CD8-positive, alpha-beta memory T cell (primary cell): ENCODE results near the gene MXD1. TPM values are rescaled to one million over a fixed set of nuclear protein-coding genes. Genes with fewer than 3 reads are reported as not detected.
"Not testable (repeated sequence)": the region's sequence is repeated elsewhere in the genome, so short reads cannot be mapped to it uniquely, and the experiment has no call there.

ENCODE experiments used
- CTCF ChIA-PET: fragments of 350-600 bp; sonication (Branson Sonifier 250); formaldehyde crosslinking; loops from one replicate; lab custom pipeline; 2021; ENCODE audit warnings: antibody characterized with exemption; lab: Charles Lee
- POLR2A ChIA-PET: fragments of 350-600 bp; sonication (Branson Sonifier 250); formaldehyde crosslinking; loops from one replicate; lab custom pipeline; 2021; ENCODE audit warnings: antibody characterized with exemption; lab: Charles Lee
- DNase-seq, 5 donors: peaks; one replicate each; pipeline versions ENCODE4 v3.0.0 to v3.0.0-alpha.2; 2020 to 2022; ENCODE audit warnings: mixed read lengths in 1 of 5
- H3K27ac ChIP-seq: one replicate; pipeline ENCODE4 v1.7.0; 2013; ENCODE audit warnings: low read depth, mild to moderate bottlenecking, low read length, moderate library complexity
- H3K27me3 ChIP-seq: 2 replicates; pipeline ENCODE4 v1.7.0; 2013; ENCODE audit warnings: low read length, mild to moderate bottlenecking; ENCODE audit not compliant: insufficient read depth, poor library complexity, severe bottlenecking
- H3K36me3 ChIP-seq: 2 replicates; pipeline ENCODE4 v1.7.0; 2013; ENCODE audit warnings: mild to moderate bottlenecking, low read length, moderate library complexity; ENCODE audit not compliant: insufficient read depth
- H3K4me1 ChIP-seq: 2 replicates; pipeline ENCODE4 v1.7.0; 2013; ENCODE audit warnings: mild to moderate bottlenecking, low read length, moderate library complexity; ENCODE audit not compliant: insufficient read depth
- H3K4me3 ChIP-seq: 2 replicates; pipeline ENCODE4 v1.7.0; 2013; ENCODE audit warnings: mild to moderate bottlenecking, low read length
- H3K9me3 ChIP-seq: 2 replicates; pipeline ENCODE4 v1.7.0; 2013; ENCODE audit warnings: mild to moderate bottlenecking, low read length
- H3K27ac Mint-ChIP-seq, 8 donors: one replicate each; pipeline ENCODE4 v1.8.0; 2020 to 2021; ENCODE audit warnings: mixed read lengths in 8 of 8, mild to moderate bottlenecking in 6 of 8, inconsistent platforms in 3 of 8, moderate library complexity in 3 of 8
- H3K27me3 Mint-ChIP-seq, 2 donors: one replicate each; pipeline ENCODE4 v1.8.0; 2020 to 2021; ENCODE audit warnings: mixed read lengths in 2 of 2, mild to moderate bottlenecking in 1 of 2, moderate library complexity in 1 of 2
- H3K36me3 Mint-ChIP-seq, 3 donors: one replicate each; pipeline ENCODE4 v1.8.0; 2020 to 2021; ENCODE audit warnings: mixed read lengths in 3 of 3, inconsistent platforms in 1 of 3, mild to moderate bottlenecking in 1 of 3
- H3K4me1 Mint-ChIP-seq, 3 donors: one replicate each; pipeline ENCODE4 v1.8.0; 2020 to 2021; ENCODE audit warnings: mixed read lengths in 3 of 3, inconsistent platforms in 1 of 3, mild to moderate bottlenecking in 1 of 3
- H3K4me3 Mint-ChIP-seq, 7 donors: one replicate each; pipeline ENCODE4 v1.8.0; 2020 to 2021; ENCODE audit warnings: mixed read lengths in 7 of 7, mild to moderate bottlenecking in 6 of 7, moderate library complexity in 4 of 7, inconsistent platforms in 2 of 7
- H3K9me3 Mint-ChIP-seq, 5 donors: one replicate each; pipeline ENCODE4 v1.8.0; 2020 to 2022; ENCODE audit warnings: mixed read lengths in 5 of 5, mild to moderate bottlenecking in 3 of 5, moderate library complexity in 2 of 5, inconsistent platforms in 1 of 5
- polyA plus RNA-seq: library from polyadenylated mRNA; unstranded; fragments of 300-500 nt; fragmentation: Illumina TruSeq; gene quantifications from one replicate; pipeline ENCODE4 v1.2.3, GENCODE V29; 2021
- total RNA-seq, 2 experiments: library from RNA; stranded (reverse); gene quantifications; one replicate each; pipeline ENCODE4 v1.2.3, GENCODE V29; 2021

MXD1 gene
- total RNA-seq, result 1 to 10 TPM; 7.2 to 8.1 TPM
- polyA plus RNA-seq, result 10.5 TPM

- DNase-seq, result peak in 4 of 5 donors; percentile 11 to 99 (median 35)
- Histone ChIP-seq H3K9me3 (no peaks in the 10 kb centered on the region), H3K4me3 (peak within 1 kb of the TSS; percentile 89), H3K27ac (peak within 1 kb of the TSS; percentile 94), H3K27me3 (no peaks in the 10 kb centered on the region), H3K4me1 (peaks cover 12% of the 10 kb centered on the region), H3K36me3 (peaks cover 4% of the 10 kb centered on the region)
- POLR2A ChIA-PET, result interaction anchor here (0.5 to 3.7 kb wide), 27 partner anchors 22 to 479 kb away, joined by 3 to 81 read pairs (median 6); partner anchors contain the start of genes C2orf42, FAM136A, PCBP1 and PCYOX1
- H3K4me1 Mint-ChIP-seq, result peaks cover 24 to 44% (median 39%) of the 10 kb centered on the region in 3 donors
- H3K4me3 Mint-ChIP-seq, result peak within 1 kb of the TSS; percentile 81 to 92 (median 88)
- no peaks in the 10 kb centered on the region for H3K27me3 Mint-ChIP-seq
- CTCF ChIA-PET, result interaction anchor here (0.5 to 5.2 kb wide), 21 partner anchors 19 to 387 kb away, joined by 3 to 49 read pairs (median 5); partner anchors contain the start of genes C2orf42, FAM136A, SNRNP27 and SNRPG
- peaks cover 0 to 37% (median 6%) of the 10 kb centered on the region in 3 donors for H3K36me3 Mint-ChIP-seq
- H3K9me3 Mint-ChIP-seq, result no peaks in the 10 kb centered on the region
- H3K27ac Mint-ChIP-seq, result peak within 1 kb of the TSS; percentile 78 to 97 (median 92)
Measured at GRCh38 chr2:69914950-69915945, at the start of gene MXD1. Gene MXD1, plus strand, starts transcription at chr2:69915109. Its CDS starts 222 bp downstream, at chr2:69915331.

DNA sequence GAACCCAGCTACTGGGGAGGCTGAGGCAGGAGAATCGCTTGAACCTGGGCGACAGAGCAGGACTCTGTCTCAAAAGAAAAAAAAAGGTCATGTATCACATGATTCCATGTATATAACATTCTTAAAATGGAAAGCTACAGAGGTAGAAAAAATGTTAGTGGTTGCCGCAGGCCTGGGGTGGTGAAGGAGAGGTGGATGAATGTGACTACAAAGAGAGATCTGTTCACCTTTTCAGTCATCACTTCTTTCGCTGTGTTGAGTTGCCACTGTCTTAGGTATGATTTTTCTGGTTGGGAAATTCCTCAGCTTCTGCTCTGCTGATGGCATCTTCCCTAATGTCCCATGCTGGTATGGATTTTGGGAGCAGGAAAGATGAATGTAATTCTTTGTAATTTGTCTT lies 26.5 kb upstream of the MXD1 start:
- peaks cover 5% of the 10 kb centered on the region for H3K4me1 ChIP-seq
- peaks cover 0 to 5% (median 0%) of the 10 kb centered on the region in 5 donors for H3K9me3 Mint-ChIP-seq
- peaks cover 6 to 8% (median 8%) of the 10 kb centered on the region in 3 donors for H3K4me1 Mint-ChIP-seq
- H3K4me3 ChIP-seq, result no peak overlapping the region
- H3K36me3 Mint-ChIP-seq, result peaks cover 0 to 4% (median under 1%) of the 10 kb centered on the region in 3 donors
- no peaks in the 10 kb centered on the region for H3K27me3 Mint-ChIP-seq
- no peaks in the 10 kb centered on the region for H3K27me3 ChIP-seq
- CTCF ChIA-PET, result interaction anchor here (0.8 kb wide), 1 partner anchor 8 kb away, joined by 3 read pairs; no protein-coding TSS in a partner anchor
- no peaks in the 10 kb centered on the region for H3K9me3 ChIP-seq
- no peak for DNase-seq
- H3K4me3 Mint-ChIP-seq, result no peak overlapping the region
- POLR2A ChIA-PET, result no interaction called here
- no peaks in the 10 kb centered on the region for H3K36me3 ChIP-seq
- no peak overlapping the region for H3K27ac ChIP-seq
- H3K27ac Mint-ChIP-seq, result no peak overlapping the region

DNA sequence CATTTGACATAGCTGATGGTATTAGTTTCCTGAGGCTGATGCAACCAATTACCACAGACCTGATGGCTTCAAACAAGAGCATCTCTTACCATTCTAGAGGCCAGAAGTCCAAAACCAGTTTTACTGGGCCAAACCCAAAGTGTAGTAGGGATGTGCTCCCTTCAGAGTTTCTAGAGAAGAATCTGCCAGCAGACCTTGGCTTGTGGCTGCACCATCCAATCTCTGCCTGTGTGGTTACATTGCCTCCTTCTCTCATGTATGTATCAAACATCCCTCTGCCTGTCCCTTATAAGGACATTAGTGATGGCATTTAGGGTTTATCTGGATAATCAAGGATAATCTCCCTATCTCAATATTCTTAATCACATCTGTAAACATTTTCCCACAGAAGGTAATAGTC lies 25.6 kb upstream of the MXD1 start:
- peak overlapping the region in 1 of 7 donors; percentile 23 for H3K4me3 Mint-ChIP-seq
- H3K27ac Mint-ChIP-seq, result no peak overlapping the region
- no peak for DNase-seq
- H3K9me3 Mint-ChIP-seq, result peaks cover 0 to 5% (median 0%) of the 10 kb centered on the region in 5 donors
- Histone ChIP-seq H3K36me3 (no peaks in the 10 kb centered on the region), H3K4me3 (no peak overlapping the region), H3K27ac (no peak overlapping the region), H3K9me3 (no peaks in the 10 kb centered on the region), H3K4me1 (peaks cover 8% of the 10 kb centered on the region), H3K27me3 (no peaks in the 10 kb centered on the region)
- peaks cover 13 to 16% (median 16%) of the 10 kb centered on the region in 3 donors for H3K4me1 Mint-ChIP-seq
- peaks cover 0 to 2% of the 10 kb centered on the region in 2 donors for H3K27me3 Mint-ChIP-seq
- H3K36me3 Mint-ChIP-seq, result peaks cover 0 to 9% (median 6%) of the 10 kb centered on the region in 3 donors
- ChIA-PET POLR2A (no interaction called here), CTCF (interaction anchor here (0.6 to 0.8 kb wide), 2 partner anchors 9 to 110 kb away, joined by 3 to 5 read pairs; no protein-coding TSS in a partner anchor)

- CTCF ChIA-PET, result no interaction called here
Measured at GRCh38 chr2:69890881-69891280, 24.0 kb upstream of the MXD1 start.

DNA sequence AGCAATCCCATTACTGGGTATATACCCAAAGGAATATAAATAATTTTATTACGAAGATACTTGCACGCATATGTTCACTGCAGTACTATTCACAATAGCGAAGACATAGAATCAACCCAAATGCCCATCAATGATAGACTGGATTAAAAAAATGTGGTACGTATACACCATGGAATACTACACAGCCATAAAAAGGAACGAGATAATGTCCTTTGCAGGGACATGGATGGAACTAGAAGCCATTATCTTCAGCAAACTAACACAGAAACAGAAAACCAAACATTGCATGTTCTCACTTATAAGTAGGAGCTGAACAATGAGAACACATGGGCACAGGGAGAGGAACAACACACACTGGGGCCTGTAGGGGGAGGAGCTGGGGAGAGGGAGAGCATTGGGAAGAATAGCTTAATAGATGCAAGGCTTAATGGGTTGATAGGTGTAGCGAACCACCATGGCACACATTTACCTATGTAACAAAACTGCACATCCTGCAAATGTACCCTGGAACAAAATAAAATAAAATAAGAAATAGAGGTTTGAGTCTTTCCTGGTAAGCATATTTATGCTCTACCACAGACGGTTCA lies 22.0 kb upstream of the MXD1 start:
- CTCF ChIA-PET, result interaction anchor here (0.7 to 2.1 kb wide), 2 partner anchors 168 to 568 kb away, joined by 3 to 5 read pairs; no protein-coding TSS in a partner anchor
- POLR2A ChIA-PET, result interaction anchor here (0.6 to 1.2 kb wide), 3 partner anchors 21 to 401 kb away, joined by 3 to 12 read pairs (median 4); partner anchors contain the start of genes MXD1 and SNRPG
- H3K9me3 Mint-ChIP-seq, H3K27ac ChIP-seq, DNase-seq, H3K27me3 ChIP-seq, H3K9me3 ChIP-seq, H3K27me3 Mint-ChIP-seq: not testable (repeated sequence)
- Histone ChIP-seq H3K36me3 (peaks cover 20% of the 10 kb centered on the region), H3K4me3 (peak overlapping the region; percentile 75), H3K4me1 (peaks cover 27% of the 10 kb centered on the region)
- peaks cover 11 to 34% (median 18%) of the 10 kb centered on the region in 3 donors for H3K36me3 Mint-ChIP-seq
- peak overlapping the region; percentile 97 to 100 (median 100) for H3K4me3 Mint-ChIP-seq
- peaks cover 34 to 48% (median 44%) of the 10 kb centered on the region in 3 donors for H3K4me1 Mint-ChIP-seq
- peak overlapping the region; percentile 92 to 99 (median 98) for H3K27ac Mint-ChIP-seq

More at GRCh38 chr2:69890881-69891280, 24.0 kb upstream of the MXD1 start:
- peaks cover 24 to 32% (median 31%) of the 10 kb centered on the region in 3 donors for H3K4me1 Mint-ChIP-seq
- H3K36me3 Mint-ChIP-seq, result peaks cover 0 to 17% (median 6%) of the 10 kb centered on the region in 3 donors
- no peak overlapping the region for H3K27ac Mint-ChIP-seq
- H3K9me3 ChIP-seq, result no peaks in the 10 kb centered on the region
- peaks cover 0 to 2% of the 10 kb centered on the region in 2 donors for H3K27me3 Mint-ChIP-seq
- POLR2A ChIA-PET, result no interaction called here
- H3K9me3 Mint-ChIP-seq, result peaks cover 0 to 5% (median 0%) of the 10 kb centered on the region in 5 donors
- peaks cover 22% of the 10 kb centered on the region for H3K4me1 ChIP-seq
- H3K27me3 ChIP-seq, result no peaks in the 10 kb centered on the region
- H3K36me3 ChIP-seq, result peaks cover 1% of the 10 kb centered on the region
- H3K27ac ChIP-seq, result no peak overlapping the region
- no peak overlapping the region for H3K4me3 Mint-ChIP-seq
- H3K4me3 ChIP-seq, result no peak overlapping the region
- DNase-seq, result no peak

DNA sequence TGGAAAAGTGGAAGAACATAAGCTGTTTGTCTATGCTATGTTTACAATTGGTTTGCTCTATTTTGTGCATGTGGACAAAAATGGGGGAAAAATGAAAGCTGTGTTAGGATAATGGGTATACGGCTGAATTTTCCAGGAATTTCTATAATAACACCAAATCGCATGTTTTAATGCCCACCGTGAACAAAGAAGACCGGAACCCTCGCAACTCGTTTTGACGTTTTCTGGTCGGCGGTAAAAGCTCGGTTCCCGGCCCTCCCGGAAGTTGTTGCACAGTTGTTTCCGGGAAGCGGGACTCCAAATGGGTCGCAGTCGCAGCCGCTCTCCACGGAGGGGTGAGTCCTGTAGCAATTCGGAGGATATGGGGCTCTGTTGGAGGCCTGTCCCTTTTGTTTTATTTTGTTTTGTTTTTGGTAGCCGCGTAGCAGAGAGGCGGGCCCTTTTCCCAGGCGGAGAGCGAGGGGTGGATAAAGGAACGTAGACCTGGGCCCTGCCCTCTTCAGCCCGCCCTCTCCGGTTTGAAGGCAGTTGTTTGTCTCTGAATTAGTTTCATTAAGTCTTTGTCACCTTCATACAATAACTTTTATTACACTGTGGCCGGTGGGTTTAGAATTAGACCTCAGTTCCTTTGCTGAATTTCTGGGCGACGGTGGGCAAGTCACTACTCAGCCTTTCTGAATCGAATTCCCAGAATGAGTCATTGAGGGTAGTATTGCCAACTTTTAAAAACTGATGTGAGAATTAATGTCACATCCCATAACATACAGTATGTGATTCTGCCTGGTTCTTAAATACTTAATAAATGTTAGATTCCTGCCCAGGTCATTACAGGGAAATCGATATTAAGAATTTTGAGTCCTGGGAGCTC lies 21.0 kb upstream of the MXD1 start, which contains the start of gene SNRNP27:
TSS of gene SNRNP27 (plus strand) at position 273 of the 868 bp plus-strand sequence. CDS start at position 302, 29 bp downstream.
- H3K9me3 ChIP-seq, result no peaks in the 10 kb centered on the region
- peak within 1 kb of the TSS; percentile 84 for H3K27ac ChIP-seq
- H3K4me3 ChIP-seq, result peak within 1 kb of the TSS; percentile 75
- ChIA-PET CTCF (interaction anchor here (0.6 to 2.1 kb wide), 5 partner anchors 14 to 249 kb away, joined by 3 to 5 read pairs (median 5); partner anchors contain the start of gene MXD1), POLR2A (interaction anchor here (0.6 to 1.2 kb wide), 5 partner anchors 20 to 400 kb away, joined by 3 to 12 read pairs (median 4); partner anchors contain the start of genes MXD1 and SNRPG)
- H3K4me1 Mint-ChIP-seq, result peaks cover 39 to 57% (median 46%) of the 10 kb centered on the region in 3 donors
- no peaks in the 10 kb centered on the region for H3K27me3 ChIP-seq
- peak within 1 kb of the TSS; percentile 92 to 99 (median 98) for H3K27ac Mint-ChIP-seq
- H3K4me3 Mint-ChIP-seq, result peak within 1 kb of the TSS; percentile 97 to 100 (median 100)
- H3K27me3 Mint-ChIP-seq, result peaks cover 0 to 2% of the 10 kb centered on the region in 2 donors
- H3K36me3 ChIP-seq, result peaks cover 20% of the 10 kb centered on the region
- H3K36me3 Mint-ChIP-seq, result peaks cover 11 to 42% (median 18%) of the 10 kb centered on the region in 3 donors
- H3K4me1 ChIP-seq, result peaks cover 27% of the 10 kb centered on the region
- peaks cover 0 to 5% (median 0%) of the 10 kb centered on the region in 5 donors for H3K9me3 Mint-ChIP-seq
- peak; percentile 66 to 85 (median 75) for DNase-seq
